H1 (cell line): ENCODE results near the gene TARDBP. TPM values are rescaled to one million over a fixed set of nuclear protein-coding genes. Genes with fewer than 3 reads are reported as not detected.

ENCODE experiments used
- polyA plus RNA-seq, 7 experiments: library from polyadenylated mRNA; depleted of rRNA in 3 of 7; stranded (reverse) in 5 of 7; unstranded in 2 of 7; fragments of >200 nt in 5 of 7; fragments of 200-250 nt in 2 of 7; gene quantifications; 1 replicate in 5 of 7; 2 replicates in 1 of 7; 4 replicates in 1 of 7; pipeline versions ENCODE4 v1.2.1 to v1.2.3, GENCODE V29; 2011 to 2013; ENCODE audit warnings: missing spikeins in 2 of 7, mixed read lengths in 2 of 7
- total RNA-seq: library from RNA; stranded (reverse); fragmentation: NEBNext Ultra II Directional; extraction: Animal tissue kit (Norgen Biotek cat#: 25700); gene quantifications from 2 replicates; pipeline ENCODE4 v1.2.1, GENCODE V29; 2021
- TF ChIP-seq, protein P1 (sequence below): IDR thresholded peaks from 2 replicates; pipeline ENCODE4 v1.6.1; 2012; ENCODE audit warnings: low read length, inconsistent platforms

TARDBP gene
- total and polyA plus RNA-seq, 2 of the 8 experiments (the other 6 are each of a cell fraction or from before 2014, with no cell fraction given) = 144 to 240 TPM

DNA sequence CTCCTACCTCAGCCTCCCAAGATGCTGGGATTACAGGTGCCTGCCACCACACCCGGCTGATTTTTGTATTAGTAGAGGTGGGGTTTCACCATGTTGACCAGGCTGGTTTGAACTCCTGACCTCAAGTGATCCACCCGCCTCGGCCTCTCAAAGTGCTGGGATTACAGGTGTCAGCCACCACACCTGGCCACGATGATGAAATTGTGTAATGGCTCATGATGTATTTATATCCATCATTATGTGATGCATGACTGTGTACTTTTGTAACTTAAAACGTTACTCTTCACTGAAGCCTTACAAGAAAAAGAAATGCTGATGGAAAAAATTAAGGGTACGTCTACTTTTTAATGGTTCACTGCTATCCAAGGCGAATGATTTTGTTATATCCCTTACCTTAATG, 7.5 kb downstream of the TARDBP start (continued):
- TF ChIP-seq, protein P1, sequence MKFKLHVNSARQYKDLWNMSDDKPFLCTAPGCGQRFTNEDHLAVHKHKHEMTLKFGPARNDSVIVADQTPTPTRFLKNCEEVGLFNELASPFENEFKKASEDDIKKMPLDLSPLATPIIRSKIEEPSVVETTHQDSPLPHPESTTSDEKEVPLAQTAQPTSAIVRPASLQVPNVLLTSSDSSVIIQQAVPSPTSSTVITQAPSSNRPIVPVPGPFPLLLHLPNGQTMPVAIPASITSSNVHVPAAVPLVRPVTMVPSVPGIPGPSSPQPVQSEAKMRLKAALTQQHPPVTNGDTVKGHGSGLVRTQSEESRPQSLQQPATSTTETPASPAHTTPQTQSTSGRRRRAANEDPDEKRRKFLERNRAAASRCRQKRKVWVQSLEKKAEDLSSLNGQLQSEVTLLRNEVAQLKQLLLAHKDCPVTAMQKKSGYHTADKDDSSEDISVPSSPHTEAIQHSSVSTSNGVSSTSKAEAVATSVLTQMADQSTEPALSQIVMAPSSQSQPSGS = no peak
